K562 (cell line): ENCODE data around the gene CASP7. TPM values are rescaled to one million over a fixed set of nuclear protein-coding genes. Genes with fewer than 3 reads are reported as not detected.

Experiments
- ATAC-seq: fragments of 200-7000 bp; cut with Tn5 transposase; 3 replicates; pipeline ENCODE4 v1.9.1; 2020; ENCODE audit warnings: moderate library complexity
- BruUV-seq: library from RNA; stranded (reverse); fragments of 400-500 nt; replicated peaks from 2 replicates; lab custom pipeline; 2021; lab: Mats Ljungman, UMichigan
- CTCF ChIA-PET: fragments of 300-600 bp; formaldehyde crosslinking; extraction: SDS; loops from one replicate; lab custom pipeline; 2021; ENCODE audit warnings: low intra/inter-chr PET ratio; lab: Yijun Ruan, JAX
- POLR2A ChIA-PET: fragments of 300-600, 350-650 bp; sonication (Branson Sonifier 250); formaldehyde crosslinking; extraction: SDS; loops from one replicate; lab custom pipeline; 2021; ENCODE audit warnings: antibody characterized with exemption, inconsistent platforms; lab: Yijun Ruan, JAX
- DNase-seq, 4 experiments: peaks; one replicate each; pipeline versions ENCODE4 v3.0.0 to v3.0.0-alpha.2; 2011 to 2018; ENCODE audit warnings: low spot score in 3 of 4, mixed read lengths in 3 of 4; ENCODE audit errors: extremely low read depth in 1 of 4
- FAIRE-seq: peaks from 2 replicates; lab custom pipeline; 2011; peaks lifted over from hg19 to GRCh38; lab: Jason Lieb, UNC
- H2AFZ ChIP-seq: 2 replicates; pipeline ENCODE4 v1.6.0; 2011; ENCODE audit warnings: low read depth, low read length, control low read depth, inconsistent platforms
- H3K27ac ChIP-seq: fragments of 200-600 bp; 3 replicates; pipeline ENCODE4 v1.8.0; 2011; ENCODE audit warnings: low read depth, mild to moderate bottlenecking, control low read depth, inconsistent platforms, low read length, moderate library complexity, mixed read lengths; ENCODE audit errors: extremely low read depth
- H3K27me3 ChIP-seq, 2 experiments: fragments of 300-600 bp in 1 of 2; 2 replicates in 1 of 2; 3 replicates in 1 of 2; pipeline versions ENCODE4 v1.6.0 to v1.8.0; 2011; ENCODE audit warnings: inconsistent platforms in 2 of 2, low read length in 2 of 2, mild to moderate bottlenecking in 1 of 2, mixed read lengths in 1 of 2, moderate library complexity in 1 of 2; ENCODE audit not compliant: control insufficient read depth in 2 of 2, insufficient read depth in 2 of 2
- H3K36me3 ChIP-seq: fragments of 300-600 bp; 3 replicates; pipeline ENCODE4 v1.8.0; 2011; ENCODE audit warnings: mild to moderate bottlenecking, low read length, inconsistent platforms; ENCODE audit not compliant: control insufficient read depth, insufficient read depth
- H3K4me1 ChIP-seq, 2 experiments: fragments of 200-600 bp in 1 of 2; replicated peaks in 1 of 2; 2 replicates in 1 of 2; 3 replicates in 1 of 2; pipeline versions ENCODE4 v1.5.1 to v1.8.0; 2011; ENCODE audit warnings: inconsistent platforms in 2 of 2, low read length in 2 of 2, mild to moderate bottlenecking in 1 of 2, mixed read lengths in 1 of 2, moderate library complexity in 1 of 2; ENCODE audit not compliant: control insufficient read depth in 2 of 2, insufficient read depth in 2 of 2
- H3K4me2 ChIP-seq: 2 replicates; pipeline ENCODE4 v1.6.1; 2011; ENCODE audit warnings: low read length, control low read depth, inconsistent platforms, mixed read lengths; ENCODE audit not compliant: insufficient read depth
- H3K4me3 ChIP-seq: fragments of 200-600 bp; sonication (generic), shearing (Covaris generic); 2 replicates; pipeline ENCODE4 v1.5.1; 2016; ENCODE audit warnings: control low read depth, inconsistent platforms
- H3K79me2 ChIP-seq: fragments of 200-600 bp; 3 replicates; pipeline ENCODE4 v1.8.0; 2011; ENCODE audit warnings: low read length, inconsistent platforms; ENCODE audit not compliant: control insufficient read depth, insufficient read depth
- H3K9ac ChIP-seq, 2 experiments: 2 replicates each; pipeline versions ENCODE4 v1.6.0 to v1.6.1; 2011; ENCODE audit warnings: low read depth in 2 of 2, low read length in 2 of 2, control low read depth in 1 of 2, inconsistent platforms in 1 of 2, mild to moderate bottlenecking in 1 of 2, mixed read lengths in 1 of 2; ENCODE audit not compliant: insufficient read depth in 1 of 2
- H3K9me1 ChIP-seq: one replicate; pipeline ENCODE4 v1.6.0; 2011; ENCODE audit warnings: inconsistent platforms, mild to moderate bottlenecking, low read length, moderate library complexity; ENCODE audit not compliant: control insufficient read depth, insufficient read depth
- H3K9me3 ChIP-seq: replicated peaks from 2 replicates; pipeline ENCODE4 v1.5.1; 2011; ENCODE audit warnings: low read depth, low read length, inconsistent platforms; ENCODE audit not compliant: control insufficient read depth, insufficient read depth
- H4K20me1 ChIP-seq: replicated peaks from 2 replicates; pipeline ENCODE4 v1.6.1; 2011; ENCODE audit warnings: low read length, inconsistent platforms, mixed read lengths; ENCODE audit not compliant: control insufficient read depth, insufficient read depth
- FOS ChIP-seq: IDR thresholded peaks from 3 replicates; pipeline ENCODE4 v1.6.1; 2011; ENCODE audit not compliant: insufficient read length; ENCODE audit errors: extremely low read depth
- RUNX1 ChIP-seq: sonication (generic); IDR thresholded peaks from 2 replicates; pipeline ENCODE4 v1.6.1; 2016; ENCODE audit warnings: antibody characterized with exemption, low read depth
- ZKSCAN3 ChIP-seq: fragments of 250-450 bp; sonication (Bioruptor Pico); IDR thresholded peaks from 2 replicates; pipeline ENCODE4 v1.4.0; 2020
- ZNF121 ChIP-seq: sonication (generic); formaldehyde crosslinking; conservative IDR thresholded peaks from 2 replicates; pipeline ENCODE4 v1.8.0; 2022; ENCODE audit warnings: missing genetic modification reagents
- ZNF79 ChIP-seq: fragments of 250-450 bp; sonication (Bioruptor Pico); IDR thresholded peaks from 2 replicates; pipeline ENCODE4 v1.4.0; 2020; ENCODE audit warnings: low read depth, mild to moderate bottlenecking, moderate library complexity
- WGBS: fragments of 100-300 bp; shearing (Covaris generic); methylation state at CpG from one replicate; pipeline ENCODE4 v1.1.6; 2016; ENCODE audit warnings: low coverage, mixed read lengths; ENCODE audit not compliant: insufficient coverage; ENCODE audit errors: missing lambda C conversion rate; 5-methylcytosine and 5-hydroxymethylcytosine counted together
- in situ Hi-C: fragments of 300-500 bp; cut with MboI; formaldehyde crosslinking; loops from 4 replicates; pipeline ENCODE4 v1.15.0; 2018; ENCODE audit warnings: inconsistent platforms, mixed read lengths
- intact Hi-C: fragments of 100-400 bp; cut with micrococcal nuclease; formaldehyde crosslinking; loops from 2 replicates; pipeline ENCODE4 v1.14.2; 2022
- polyA plus RNA-seq, 8 experiments: library from polyadenylated mRNA; depleted of rRNA in 4 of 8; stranded (reverse) in 5 of 8; unstranded in 3 of 8; fragments of >200 nt; fragmentation: Nextera tagmentation in 2 of 8; fragmentation: Illumina TruSeq in 1 of 8; extraction: Ambion mirVana in 2 of 8; extraction: Trizol in 1 of 8; gene quantifications; 2 replicates each; pipeline versions ENCODE4 v1.2.1 to v1.2.3, GENCODE V29; 2011 to 2014; ENCODE audit warnings: inconsistent platforms in 1 of 8, missing spikeins in 1 of 8
- total RNA-seq, 7 experiments: library from RNA; depleted of rRNA in 6 of 7; stranded (reverse); fragments of >200 nt in 6 of 7; fragmentation: Illumina TruSeq in 2 of 7; extraction: Trizol in 2 of 7; gene quantifications; 2 replicates each; pipeline versions ENCODE4 v1.2.1 to v1.2.3, GENCODE V29; 2011 to 2021; ENCODE audit warnings: low replicate concordance in 1 of 7
- TF ChIP-seq, protein P1 (sequence below): fragments of 450-650 bp; IDR thresholded peaks from 2 replicates; pipeline ENCODE4 v1.6.1; 2016; ENCODE audit warnings: low read depth, mild to moderate bottlenecking, moderate library complexity
- TF ChIP-seq, protein P2 (sequence below): fragments of 450-650 bp; formaldehyde crosslinking; IDR thresholded peaks from 2 replicates; pipeline ENCODE4 v1.4.0; 2020; ENCODE audit warnings: mild to moderate bottlenecking, moderate library complexity
- TF ChIP-seq, protein P3 (sequence below): fragments of 450-650 bp; formaldehyde crosslinking; IDR thresholded peaks from 2 replicates; pipeline ENCODE4 v1.4.0; 2020; ENCODE audit warnings: mild to moderate bottlenecking, moderate library complexity

CASP7 gene
- total and polyA plus RNA-seq, 9 of the 15 experiments (the other 6 are each of a cell fraction or from before 2014, with no cell fraction given): 2.2 to 23.3 (median 9.0) TPM

DNA sequence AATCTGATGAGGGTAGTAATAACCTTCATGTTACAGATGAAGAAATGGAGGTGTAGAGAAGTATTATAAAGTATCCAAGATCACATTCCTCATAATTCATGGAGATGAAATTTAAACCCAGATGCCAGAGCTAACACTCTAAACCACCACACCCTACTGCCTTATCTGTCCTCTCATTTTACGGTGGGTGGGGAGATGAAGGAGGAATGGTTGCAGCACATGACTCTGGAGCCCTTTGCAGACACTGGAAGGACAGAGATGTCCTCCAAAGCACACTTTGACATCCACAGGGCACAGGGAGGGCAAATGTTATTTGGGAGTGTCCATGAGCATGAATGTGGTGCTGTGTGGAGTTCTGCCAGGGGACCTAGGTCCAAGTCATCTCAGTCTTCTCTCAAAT lies 72.8 kb downstream of the CASP7 start:
- TF ChIP-seq FOS: no peak
- TF ChIP-seq, protein P1, sequence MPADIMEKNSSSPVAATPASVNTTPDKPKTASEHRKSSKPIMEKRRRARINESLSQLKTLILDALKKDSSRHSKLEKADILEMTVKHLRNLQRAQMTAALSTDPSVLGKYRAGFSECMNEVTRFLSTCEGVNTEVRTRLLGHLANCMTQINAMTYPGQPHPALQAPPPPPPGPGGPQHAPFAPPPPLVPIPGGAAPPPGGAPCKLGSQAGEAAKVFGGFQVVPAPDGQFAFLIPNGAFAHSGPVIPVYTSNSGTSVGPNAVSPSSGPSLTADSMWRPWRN: no peak
- no peak for TF ChIP-seq RUNX1
- TF ChIP-seq, protein P2, sequence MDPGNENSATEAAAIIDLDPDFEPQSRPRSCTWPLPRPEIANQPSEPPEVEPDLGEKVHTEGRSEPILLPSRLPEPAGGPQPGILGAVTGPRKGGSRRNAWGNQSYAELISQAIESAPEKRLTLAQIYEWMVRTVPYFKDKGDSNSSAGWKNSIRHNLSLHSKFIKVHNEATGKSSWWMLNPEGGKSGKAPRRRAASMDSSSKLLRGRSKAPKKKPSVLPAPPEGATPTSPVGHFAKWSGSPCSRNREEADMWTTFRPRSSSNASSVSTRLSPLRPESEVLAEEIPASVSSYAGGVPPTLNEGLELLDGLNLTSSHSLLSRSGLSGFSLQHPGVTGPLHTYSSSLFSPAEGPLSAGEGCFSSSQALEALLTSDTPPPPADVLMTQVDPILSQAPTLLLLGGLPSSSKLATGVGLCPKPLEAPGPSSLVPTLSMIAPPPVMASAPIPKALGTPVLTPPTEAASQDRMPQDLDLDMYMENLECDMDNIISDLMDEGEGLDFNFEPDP: no peak
- no peak for TF ChIP-seq ZNF121
- no peak for TF ChIP-seq ZNF79 (CRISPR knock-in tag)
- no peak for TF ChIP-seq ZKSCAN3 (CRISPR knock-in tag)
- TF ChIP-seq, protein P3, sequence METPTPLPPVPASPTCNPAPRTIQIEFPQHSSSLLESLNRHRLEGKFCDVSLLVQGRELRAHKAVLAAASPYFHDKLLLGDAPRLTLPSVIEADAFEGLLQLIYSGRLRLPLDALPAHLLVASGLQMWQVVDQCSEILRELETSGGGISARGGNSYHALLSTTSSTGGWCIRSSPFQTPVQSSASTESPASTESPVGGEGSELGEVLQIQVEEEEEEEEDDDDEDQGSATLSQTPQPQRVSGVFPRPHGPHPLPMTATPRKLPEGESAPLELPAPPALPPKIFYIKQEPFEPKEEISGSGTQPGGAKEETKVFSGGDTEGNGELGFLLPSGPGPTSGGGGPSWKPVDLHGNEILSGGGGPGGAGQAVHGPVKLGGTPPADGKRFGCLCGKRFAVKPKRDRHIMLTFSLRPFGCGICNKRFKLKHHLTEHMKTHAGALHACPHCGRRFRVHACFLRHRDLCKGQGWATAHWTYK: no peak
- Histone ChIP-seq H3K36me3 (no peaks in the 10 kb centered on the region), H3K4me3 (no peak overlapping the region), H3K27ac (no peak overlapping the region), H3K9me1 (no peaks in the 10 kb centered on the region), H3K4me1 (no peaks in the 10 kb centered on the region), H3K79me2 (no peaks in the 10 kb centered on the region), H2AFZ (no peak overlapping the region), H3K9me3 (no peaks in the 10 kb centered on the region), H3K9ac (no peak overlapping the region), H4K20me1 (no peaks in the 10 kb centered on the region), H3K27me3 (peaks cover 2 to 15% of the 10 kb centered on the region in 2 experiments; a peak in 2 of 5 replicates), H3K4me2 (no peak overlapping the region)
- DNase-seq (no peak), ATAC-seq (no peak), FAIRE-seq (no peak)
- intact Hi-C loops: no loop called here
- POLR2A ChIA-PET: no interaction called here
- in situ Hi-C loops: no loop called here
- CTCF ChIA-PET: interaction anchor here (0.6 kb wide), 1 partner anchor 297 kb away, joined by 4 read pairs; no protein-coding TSS in a partner anchor
- BruUV-seq: no TSS peak
- 0% methylated on average over 1 of the region's 1 CpG for WGBS
